ENCODE results near the gene GATA5.
A peak's percentile ranks its signal among the peaks of the same experiment; 100 is the strongest.

Gene GATA5

GRCh38 chr20:62500237-62500864 is 24.6 kb upstream of the GATA5 start:
- peak; percentile 82 for DNase-seq (ENCODE audit: low spot score)
- no peak overlapping the region for H3K4me3 ChIP-seq
- peak; percentile 92 for TF ChIP-seq CTCF (IDR thresholded peaks at IDR 0.05)
- no peak overlapping the region for H3K27ac ChIP-seq

GRCh38 chr20:62499758-62500236 is 24.0 kb upstream of the GATA5 start:
- no peak overlapping the region for H3K27ac ChIP-seq
- H3K4me3 ChIP-seq: no peak overlapping the region
- TF ChIP-seq CTCF (IDR thresholded peaks at IDR 0.05): no peak
- no peak for DNase-seq (ENCODE audit: low spot score)

GRCh38 chr20:62498874-62499273 is 23.1 kb upstream of the GATA5 start:
- Histone ChIP-seq H3K27ac (no peak overlapping the region), H3K4me3 (no peak overlapping the region)
- no peak for DNase-seq (ENCODE audit: low spot score)
- no peak for TF ChIP-seq CTCF (IDR thresholded peaks at IDR 0.05)

GRCh38 chr20:62496568-62497218 is 20.9 kb upstream of the GATA5 start:
- H3K4me3 ChIP-seq: no peak overlapping the region
- no peak overlapping the region for H3K27ac ChIP-seq
- DNase-seq (ENCODE audit: low spot score): no peak
- peak; percentile 22 for TF ChIP-seq CTCF (IDR thresholded peaks at IDR 0.05)

GRCh38 chr20:62495749-62496567 is 20.2 kb upstream of the GATA5 start:
- DNase-seq (ENCODE audit: low spot score): no peak
- Histone ChIP-seq H3K27ac (no peak overlapping the region), H3K4me3 (no peak overlapping the region)
- no peak for TF ChIP-seq CTCF (IDR thresholded peaks at IDR 0.05)

- no peak overlapping the region for H3K4me3 ChIP-seq
- TF ChIP-seq CTCF (IDR thresholded peaks at IDR 0.05): no peak
- no peak overlapping the region for H3K27ac ChIP-seq
- no peak for DNase-seq (ENCODE audit: low spot score)
These were observed 19.4 kb upstream of the GATA5 start for GRCh38 chr20:62494980-62495748.
